Measurements from ENCODE around the gene OR2D2. TPM values are rescaled to one million over a fixed set of nuclear protein-coding genes. Genes with fewer than 3 reads are reported as not detected.
"Not testable (repeated sequence)": the region's sequence is repeated elsewhere in the genome, so short reads cannot be mapped to it uniquely, and the experiment has no call there.

The OR2D2 gene
- total RNA-seq, 2 experiments from 2014 or later: not detected

- no peak for TF ChIP-seq CTCF (IDR thresholded peaks at IDR 0.05)
- Mint-ChIP-seq H3K27ac (no peak overlapping the region), H3K9me3 (peaks cover 15% of the 10 kb centered on the region), H3K4me3 (no peak overlapping the region), H3K36me3 (ENCODE audit: low read depth) (no peaks in the 10 kb centered on the region), H3K4me1 (ENCODE audit: low read depth) (peaks cover 8% of the 10 kb centered on the region), H3K27me3 (peaks cover 6% of the 10 kb centered on the region)
- ATAC-seq: no peak
- intact Hi-C loops (cut with micrococcal nuclease): no loop called here
- no peak for DNase-seq
- POLR2A ChIA-PET: no interaction called here
- CTCF ChIA-PET: interaction anchor here (0.8 to 1.5 kb wide), 2 partner anchors 15 to 44 kb away, joined by 3 to 4 read pairs; no protein-coding TSS in a partner anchor
Measured at GRCh38 chr11:6855971-6856541, 36.2 kb downstream of the OR2D2 start.

GRCh38 chr11:6854801-6855200, 37.5 kb downstream of the OR2D2 start:
- H3K36me3 Mint-ChIP-seq (ENCODE audit: low read depth); ATAC-seq; H3K27me3 Mint-ChIP-seq; POLR2A ChIA-PET; intact Hi-C loops (cut with micrococcal nuclease); H3K4me3 Mint-ChIP-seq; H3K27ac Mint-ChIP-seq; H3K4me1 Mint-ChIP-seq (ENCODE audit: low read depth); DNase-seq: not testable (repeated sequence)
- peaks cover 18% of the 10 kb centered on the region for H3K9me3 Mint-ChIP-seq
- CTCF ChIA-PET: interaction anchor here (1.5 kb wide), 1 partner anchor 16 kb away, joined by 3 read pairs; no protein-coding TSS in a partner anchor

- H3K9me3 Mint-ChIP-seq: peaks cover 16% of the 10 kb centered on the region
- no peak overlapping the region for H3K27ac Mint-ChIP-seq
- CTCF ChIA-PET: interaction anchor here (1.1 kb wide), 1 partner anchor 11 kb away, joined by 3 read pairs; no protein-coding TSS in a partner anchor
- no peak for ATAC-seq
- no peak for TF ChIP-seq CTCF (IDR thresholded peaks at IDR 0.05)
- intact Hi-C loops (cut with micrococcal nuclease): no loop called here
- no peaks in the 10 kb centered on the region for H3K36me3 Mint-ChIP-seq (ENCODE audit: low read depth)
- no peaks in the 10 kb centered on the region for H3K4me1 Mint-ChIP-seq (ENCODE audit: low read depth)
- H3K27me3 Mint-ChIP-seq: peaks cover 3% of the 10 kb centered on the region
- DNase-seq: no peak
- POLR2A ChIA-PET: no interaction called here
- H3K4me3 Mint-ChIP-seq: no peak overlapping the region
Measured at GRCh38 chr11:6850526-6850925, 41.8 kb downstream of the OR2D2 start.

- TF ChIP-seq CTCF (IDR thresholded peaks at IDR 0.05): no peak
- ChIA-PET POLR2A (no interaction called here), CTCF (no interaction called here)
- ATAC-seq (no peak), DNase-seq (no peak)
- Mint-ChIP-seq H3K9me3 (peaks cover under 1% of the 10 kb centered on the region), H3K36me3 (ENCODE audit: low read depth) (no peaks in the 10 kb centered on the region), H3K4me3 (no peak within 1 kb of the TSS), H3K4me1 (ENCODE audit: low read depth) (no peaks in the 10 kb centered on the region), H3K27ac (no peak within 1 kb of the TSS), H3K27me3 (peaks cover 11% of the 10 kb centered on the region)
- intact Hi-C loops (cut with micrococcal nuclease): no loop called here
Measured at GRCh38 chr11:6845383-6845782, 46.9 kb downstream of the OR2D2 start, which contains the start of gene OR10A5. Gene OR10A5, plus strand, starts transcription at chr11:6845683. Its CDS starts 0 bp downstream, at chr11:6845683.

GRCh38 chr11:6844356-6844755, 47.9 kb downstream of the OR2D2 start:
- ATAC-seq (no peak), DNase-seq (no peak)
- peaks cover 13% of the 10 kb centered on the region for H3K27me3 Mint-ChIP-seq
- no peaks in the 10 kb centered on the region for H3K4me1 Mint-ChIP-seq (ENCODE audit: low read depth)
- intact Hi-C loops (cut with micrococcal nuclease): no loop called here
- ChIA-PET POLR2A (no interaction called here), CTCF (interaction anchor here (1.5 kb wide), 1 partner anchor 106 kb away, joined by 3 read pairs; no protein-coding TSS in a partner anchor)
- no peak for TF ChIP-seq CTCF (IDR thresholded peaks at IDR 0.05)
- H3K36me3 Mint-ChIP-seq (ENCODE audit: low read depth): no peaks in the 10 kb centered on the region
- no peaks in the 10 kb centered on the region for H3K9me3 Mint-ChIP-seq
- H3K4me3 Mint-ChIP-seq: no peak overlapping the region
- no peak overlapping the region for H3K27ac Mint-ChIP-seq

Data from activated CD8-positive, alpha-beta T cell treated with anti-CD3 and anti-CD28 coated beads for 36 hours (primary cell).